HepG2 (cell line): ENCODE results near the gene PISD. TPM values are rescaled to one million over a fixed set of nuclear protein-coding genes. Genes with fewer than 3 reads are reported as not detected.

Experiments used
- ATAC-seq: fragments of 200-7000 bp; cut with Tn5 transposase; 3 replicates; pipeline ENCODE4 v1.9.1; 2020; ENCODE audit warnings: mild to moderate bottlenecking, moderate library complexity
- BruUV-seq: library from RNA; stranded (reverse); fragments of 400-500 nt; replicated peaks from 2 replicates; lab custom pipeline; 2021; lab: Mats Ljungman, UMichigan
- CTCF ChIA-PET: fragments of 300-600 bp; formaldehyde crosslinking; extraction: SDS; loops from one replicate; lab custom pipeline; 2021; ENCODE audit warnings: low total read pairs, inconsistent platforms, low intra/inter-chr PET ratio; lab: Yijun Ruan, JAX
- POLR2A ChIA-PET: fragments of 350-600 bp; sonication (Branson Sonifier 250); formaldehyde crosslinking; loops from one replicate; lab custom pipeline; 2020; ENCODE audit warnings: antibody characterized with exemption, inconsistent platforms; lab: Yijun Ruan, JAX
- DNase-seq: peaks from one replicate; pipeline ENCODE4 v3.0.0-alpha.2; 2015; ENCODE audit warnings: low spot score
- FAIRE-seq: peaks from 3 replicates; lab custom pipeline; 2011; peaks lifted over from hg19 to GRCh38; lab: Jason Lieb, UNC
- H2AFZ ChIP-seq: one replicate; pipeline ENCODE4 v1.6.1; 2011; ENCODE audit warnings: low read length, inconsistent platforms
- H3K27ac ChIP-seq: fragments of 300-600 bp; 3 replicates; pipeline ENCODE4 v1.8.0; 2011; ENCODE audit warnings: mixed run types, mild to moderate bottlenecking, mixed read lengths, low read length, inconsistent platforms; ENCODE audit not compliant: insufficient read depth; ENCODE audit errors: extremely low read length
- H3K27me3 ChIP-seq, 2 experiments: fragments of 200-600 bp in 1 of 2; 2 replicates in 1 of 2; 3 replicates in 1 of 2; pipeline versions ENCODE4 v1.6.0 to v1.8.0; 2011; ENCODE audit warnings: low read length in 2 of 2, mild to moderate bottlenecking in 2 of 2, moderate library complexity in 2 of 2, inconsistent platforms in 1 of 2; ENCODE audit not compliant: insufficient read depth in 2 of 2, control insufficient read depth in 1 of 2
- H3K36me3 ChIP-seq, 2 experiments: fragments of 200-600 bp in 1 of 2; replicated peaks in 1 of 2; 2 replicates in 1 of 2; 3 replicates in 1 of 2; pipeline versions ENCODE4 v1.5.1 to v1.8.0; 2011; ENCODE audit warnings: low read length in 2 of 2, inconsistent platforms in 1 of 2; ENCODE audit not compliant: insufficient read depth in 2 of 2, control insufficient read depth in 1 of 2
- H3K4me1 ChIP-seq: 2 replicates; pipeline ENCODE4 v1.5.1; 2012; ENCODE audit warnings: low read length, inconsistent platforms; ENCODE audit not compliant: insufficient read depth
- H3K4me2 ChIP-seq: 2 replicates; pipeline ENCODE4 v1.6.0; 2011; ENCODE audit warnings: low read depth, low read length, inconsistent platforms
- H3K4me3 ChIP-seq, 3 experiments: fragments of 200-600 bp in 1 of 3; sonication (generic), shearing (Covaris generic) in 1 of 3; replicated peaks in 1 of 3; 2 replicates each; pipeline ENCODE4 v1.5.1; 2011 to 2016; ENCODE audit warnings: low read length in 3 of 3, inconsistent platforms in 2 of 3, low read depth in 2 of 3, mild to moderate bottlenecking in 2 of 3, control low read depth in 1 of 3, mixed read lengths in 1 of 3; ENCODE audit not compliant: insufficient read depth in 1 of 3
- H3K79me2 ChIP-seq: one replicate; pipeline ENCODE4 v1.6.1; 2011; ENCODE audit warnings: low read length, inconsistent platforms; ENCODE audit not compliant: insufficient read depth
- H3K9ac ChIP-seq: 2 replicates; pipeline ENCODE4 v1.6.0; 2011; ENCODE audit warnings: mild to moderate bottlenecking, low read depth, low read length, inconsistent platforms; ENCODE audit not compliant: insufficient read depth
- H3K9me3 ChIP-seq: 2 replicates; pipeline ENCODE4 v1.5.1; 2012; ENCODE audit warnings: mild to moderate bottlenecking, low read length
- H4K20me1 ChIP-seq: 2 replicates; pipeline ENCODE4 v1.6.0; 2011; ENCODE audit warnings: inconsistent platforms, mild to moderate bottlenecking, low read length, moderate library complexity; ENCODE audit not compliant: insufficient read depth
- AGO1 ChIP-seq: fragments of 200-400 bp; formaldehyde crosslinking; IDR thresholded peaks from 2 replicates; pipeline ENCODE4 v1.6.1; 2017; ENCODE audit warnings: mild to moderate bottlenecking, low read depth, low read length, moderate library complexity; ENCODE audit not compliant: poor library complexity, severe bottlenecking
- AGO2 ChIP-seq: fragments of 200-400 bp; formaldehyde crosslinking; optimal IDR thresholded peaks from 2 replicates; pipeline ENCODE3; 2017; ENCODE audit warnings: mild to moderate bottlenecking, low read depth, low read length, moderate library complexity
- CREM ChIP-seq, 2 experiments: sonication (generic) in 1 of 2; formaldehyde crosslinking in 1 of 2; IDR thresholded peaks; 2 replicates each; pipeline versions ENCODE4 v1.4.0 to v1.6.1; 2016 to 2020; ENCODE audit warnings: antibody characterized with exemption in 1 of 2, mild to moderate bottlenecking in 1 of 2, missing genetic modification reagents in 1 of 2
- FOXM1 ChIP-seq: sonication (generic); formaldehyde crosslinking; IDR thresholded peaks from 2 replicates; pipeline ENCODE4 v1.5.0; 2020; ENCODE audit warnings: missing genetic modification reagents
- HNRNPLL ChIP-seq: fragments of 200-400 bp; formaldehyde crosslinking; IDR thresholded peaks from 2 replicates; pipeline ENCODE4 v1.6.1; 2017; ENCODE audit warnings: mild to moderate bottlenecking, low read depth, low read length; ENCODE audit not compliant: poor library complexity, severe bottlenecking
- POLR2A ChIP-seq, 2 experiments: IDR thresholded peaks; 2 replicates each; pipeline ENCODE4 v1.6.1; 2011; ENCODE audit warnings: low read depth in 2 of 2, low read length in 2 of 2, mild to moderate bottlenecking in 1 of 2, moderate library complexity in 1 of 2; ENCODE audit not compliant: insufficient read depth in 1 of 2
- REXO4 ChIP-seq: sonication (generic); formaldehyde crosslinking; IDR thresholded peaks from 2 replicates; pipeline ENCODE4 v1.8.0; 2022; ENCODE audit warnings: missing genetic modification reagents, mild to moderate bottlenecking, borderline replicate concordance
- SNRNP70 ChIP-seq: fragments of 200-400 bp; formaldehyde crosslinking; IDR thresholded peaks from 2 replicates; pipeline ENCODE4 v1.6.1; 2017; ENCODE audit warnings: mild to moderate bottlenecking, low read depth, low read length, moderate library complexity
- SP5 ChIP-seq: IDR thresholded peaks from 2 replicates; pipeline ENCODE4 v1.6.1; 2016; ENCODE audit warnings: low read depth, borderline replicate concordance
- TOE1 ChIP-seq: sonication (generic); formaldehyde crosslinking; IDR thresholded peaks from 2 replicates; pipeline ENCODE4 v1.4.0; 2020; ENCODE audit warnings: mild to moderate bottlenecking, missing genetic modification reagents
- TRAFD1 ChIP-seq: sonication (generic); formaldehyde crosslinking; IDR thresholded peaks from 2 replicates; pipeline ENCODE4 v1.5.1; 2020; ENCODE audit warnings: missing genetic modification reagents, mild to moderate bottlenecking, borderline replicate concordance
- ZNF232 ChIP-seq: sonication (generic); formaldehyde crosslinking; IDR thresholded peaks from 2 replicates; pipeline ENCODE4 v1.4.0; 2020; ENCODE audit warnings: missing genetic modification reagents, borderline replicate concordance
- ZNF260 ChIP-seq: sonication (generic); formaldehyde crosslinking; IDR thresholded peaks from 2 replicates; pipeline ENCODE4 v1.4.0; 2020; ENCODE audit warnings: missing genetic modification reagents, low read depth, mild to moderate bottlenecking, borderline replicate concordance
- ZNF556 ChIP-seq: sonication (generic); formaldehyde crosslinking; IDR thresholded peaks from 2 replicates; pipeline ENCODE4 v1.4.0; 2020; ENCODE audit warnings: mild to moderate bottlenecking, missing genetic modification reagents, borderline replicate concordance
- ZNF563 ChIP-seq: sonication (generic); formaldehyde crosslinking; IDR thresholded peaks from 2 replicates; pipeline ENCODE4 v1.8.0; 2022; ENCODE audit warnings: mild to moderate bottlenecking, moderate library complexity, missing genetic modification reagents
- ZNF616 ChIP-seq: sonication (generic); formaldehyde crosslinking; IDR thresholded peaks from 2 replicates; pipeline ENCODE4 v1.5.0; 2020; ENCODE audit warnings: low read depth, mild to moderate bottlenecking, missing genetic modification reagents
- ZNF768 ChIP-seq: sonication (generic); formaldehyde crosslinking; IDR thresholded peaks from 2 replicates; pipeline ENCODE4 v1.4.0; 2020; ENCODE audit warnings: missing genetic modification reagents
- ZSCAN12 ChIP-seq: sonication (generic); formaldehyde crosslinking; IDR thresholded peaks from 2 replicates; pipeline ENCODE4 v1.9.0; 2021; ENCODE audit warnings: mild to moderate bottlenecking, missing genetic modification reagents
- ZSCAN30 ChIP-seq: sonication (generic); formaldehyde crosslinking; IDR thresholded peaks from 2 replicates; pipeline ENCODE4 v1.5.0; 2020; ENCODE audit warnings: mild to moderate bottlenecking, missing genetic modification reagents
- WGBS: methylation state at CpG from one replicate; pipeline ENCODE4 v1.1.6; 2017; ENCODE audit warnings: low lambda C conversion rate; 5-methylcytosine and 5-hydroxymethylcytosine counted together
- in situ Hi-C: cut with HindIII; loops from 2 replicates; pipeline ENCODE4 v1.10.0; 2017; ENCODE audit warnings: low pct_unique_long_range_greater_than_20kb; ENCODE audit not compliant: extremely low pct_ligation_motif_present
- intact Hi-C: fragments of 100-400 bp; cut with micrococcal nuclease; formaldehyde crosslinking; loops from one replicate; pipeline ENCODE4 v1.10.0; 2022; ENCODE audit not compliant: unreplicated experiment
- polyA plus RNA-seq, 8 experiments: library from polyadenylated mRNA; depleted of rRNA in 3 of 8; stranded (reverse) in 7 of 8; unstranded in 1 of 8; fragments of >200 nt; fragmentation: Illumina TruSeq in 4 of 8; extraction: Trizol in 4 of 8; gene quantifications; 2 replicates each; pipeline versions ENCODE4 v1.2.1 to v1.2.3, GENCODE V29; 2011 to 2016; ENCODE audit warnings: low read depth in 4 of 8, missing spikeins in 1 of 8, mixed read lengths in 1 of 8; ENCODE audit not compliant: insufficient read depth in 1 of 8
- total RNA-seq, 5 experiments: library from RNA; depleted of rRNA; stranded (reverse); fragments of >200 nt; fragmentation: Illumina TruSeq; extraction: Trizol; gene quantifications; 2 replicates each; pipeline ENCODE4 v1.2.3, GENCODE V29; 2016; ENCODE audit warnings: low read depth in 1 of 5

PISD gene
- total and polyA plus RNA-seq, 2 of the 13 experiments (the other 11 are each of a cell fraction or from before 2014, with no cell fraction given): 30.1 to 47.7 TPM

- H3K27ac ChIP-seq: peak overlapping the region; percentile 51
- 94% methylated on average over 30 of the region's 31 CpGs for WGBS
- no peak overlapping the region for H3K4me3 ChIP-seq
- H3K9me3 ChIP-seq: no peaks in the 10 kb centered on the region
- no peak overlapping the region for H3K4me2 ChIP-seq
- peaks cover 45% of the 10 kb centered on the region for H3K4me1 ChIP-seq
- H2AFZ ChIP-seq: no peak overlapping the region
- no peak for DNase-seq
- CTCF ChIA-PET: no interaction called here
- ATAC-seq: no peak
- POLR2A ChIA-PET: no interaction called here
- H3K79me2 ChIP-seq: peaks cover 56% of the 10 kb centered on the region
- TF ChIP-seq ZNF563 (CRISPR knock-in tag): no peak
- no peak for TF ChIP-seq ZNF768 (CRISPR knock-in tag)
- TF ChIP-seq ZNF556 (CRISPR knock-in tag): no peak
- TF ChIP-seq AGO2: peak; percentile 68
- TF ChIP-seq ZNF232 (CRISPR knock-in tag): no peak
- no peak for TF ChIP-seq FOXM1 (CRISPR knock-in tag)
- TF ChIP-seq SP5: no peak
- TF ChIP-seq TOE1 (CRISPR knock-in tag): no peak
- TF ChIP-seq ZNF616 (CRISPR knock-in tag): no peak
- TF ChIP-seq POLR2A (IDR thresholded peaks at IDR 0.05; ENCODE audit: insufficient read depth in 1 of 2, low read depth in 2 of 2, low read length in 2 of 2): 0 out of 4 replicates have a peak, but pooled peaks of 1 of the 2 experiments have one; percentile 10
- no peak for TF ChIP-seq TRAFD1 (CRISPR knock-in tag)
- no peak for TF ChIP-seq REXO4
- peak; percentile 63 for TF ChIP-seq AGO1
- no peak for TF ChIP-seq SNRNP70
- no peak for TF ChIP-seq ZNF260
- TF ChIP-seq ZSCAN12: no peak
- TF ChIP-seq ZSCAN30 (CRISPR knock-in tag): no peak
- peak; percentile 4 for TF ChIP-seq HNRNPLL
- no peak for TF ChIP-seq CREM (IDR thresholded peaks at IDR 0.05)
- no peak for TF ChIP-seq CREM (CRISPR knock-in tag; IDR thresholded peaks at IDR 0.05)
- no peak overlapping the region for H3K9ac ChIP-seq
- in situ Hi-C loops: no loop called here
- H3K36me3 ChIP-seq: peaks cover 13 to 23% of the 10 kb centered on the region in 2 experiments
- FAIRE-seq: no peak
- intact Hi-C loops: no loop called here
- no TSS peak for BruUV-seq
- no peaks in the 10 kb centered on the region for H3K27me3 ChIP-seq
- H4K20me1 ChIP-seq: peaks cover 32% of the 10 kb centered on the region
These were observed 36.2 kb downstream of the PISD start for GRCh38 chr22:31625661-31626426.
